Measurements from ENCODE around the gene TMEM98. TPM values are rescaled to one million over a fixed set of nuclear protein-coding genes. Genes with fewer than 3 reads are reported as not detected.

Gene TMEM98
- total RNA-seq, 1 donor = 128 TPM

- H3K4me3 ChIP-seq (ENCODE audit: low read depth, low read length) = no peak overlapping the region
- TF ChIP-seq, protein P1, sequence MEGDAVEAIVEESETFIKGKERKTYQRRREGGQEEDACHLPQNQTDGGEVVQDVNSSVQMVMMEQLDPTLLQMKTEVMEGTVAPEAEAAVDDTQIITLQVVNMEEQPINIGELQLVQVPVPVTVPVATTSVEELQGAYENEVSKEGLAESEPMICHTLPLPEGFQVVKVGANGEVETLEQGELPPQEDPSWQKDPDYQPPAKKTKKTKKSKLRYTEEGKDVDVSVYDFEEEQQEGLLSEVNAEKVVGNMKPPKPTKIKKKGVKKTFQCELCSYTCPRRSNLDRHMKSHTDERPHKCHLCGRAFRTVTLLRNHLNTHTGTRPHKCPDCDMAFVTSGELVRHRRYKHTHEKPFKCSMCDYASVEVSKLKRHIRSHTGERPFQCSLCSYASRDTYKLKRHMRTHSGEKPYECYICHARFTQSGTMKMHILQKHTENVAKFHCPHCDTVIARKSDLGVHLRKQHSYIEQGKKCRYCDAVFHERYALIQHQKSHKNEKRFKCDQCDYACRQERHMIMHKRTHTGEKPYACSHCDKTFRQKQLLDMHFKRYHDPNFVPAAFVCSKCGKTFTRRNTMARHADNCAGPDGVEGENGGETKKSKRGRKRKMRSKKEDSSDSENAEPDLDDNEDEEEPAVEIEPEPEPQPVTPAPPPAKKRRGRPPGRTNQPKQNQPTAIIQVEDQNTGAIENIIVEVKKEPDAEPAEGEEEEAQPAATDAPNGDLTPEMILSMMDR (IDR thresholded peaks at IDR 0.05; ENCODE audit: insufficient read depth, low read depth, low read length) = no peak
- DNase-seq (ENCODE audit: low read depth) = no peak
Measured at GRCh38 chr17:32933881-32934280, 5.9 kb downstream of the TMEM98 start.

GRCh38 chr17:32935726-32936125 lies 7.8 kb downstream of the TMEM98 start:
- DNase-seq (ENCODE audit: low read depth) = no peak
- TF ChIP-seq, protein P1 (IDR thresholded peaks at IDR 0.05; ENCODE audit: insufficient read depth, low read depth, low read length) = no peak
- H3K4me3 ChIP-seq (ENCODE audit: low read depth, low read length) = no peak overlapping the region

DNA sequence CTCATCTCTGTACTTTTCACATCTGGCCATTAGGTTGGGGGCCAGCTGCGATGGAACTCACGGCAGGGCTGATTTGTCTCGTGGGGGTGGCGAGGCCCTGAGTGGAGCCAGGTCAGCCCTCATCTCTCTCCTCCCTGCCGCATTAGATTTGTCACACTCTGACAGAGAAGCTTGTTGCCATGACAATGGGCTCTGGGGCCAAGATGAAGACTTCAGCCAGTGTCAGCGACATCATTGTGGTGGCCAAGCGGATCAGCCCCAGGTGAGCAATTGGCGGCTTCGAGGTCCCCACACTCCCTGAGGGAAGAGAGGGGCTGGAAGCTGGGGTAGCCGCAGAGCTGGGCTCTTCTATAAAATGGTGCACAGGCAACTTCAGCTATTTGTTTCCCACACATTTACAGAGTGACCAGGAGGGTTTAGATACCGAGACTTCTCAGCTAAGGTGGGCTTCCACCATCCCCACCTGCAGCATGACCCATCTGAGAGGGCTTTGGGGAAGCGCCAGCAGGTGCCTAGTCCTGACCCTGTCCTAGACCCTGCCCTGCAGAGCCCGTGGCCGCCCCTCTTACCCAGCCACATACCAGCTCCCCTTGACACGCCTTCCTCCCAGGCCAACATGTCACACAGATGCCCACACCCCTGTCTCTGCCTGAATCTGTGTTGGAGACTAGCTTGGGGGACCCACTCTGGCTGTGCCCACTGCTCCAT lies 8.4 kb downstream of the TMEM98 start:
- no peak overlapping the region for H3K4me3 ChIP-seq (ENCODE audit: low read depth, low read length)
- no peak for DNase-seq (ENCODE audit: low read depth)
- TF ChIP-seq, protein P1 (IDR thresholded peaks at IDR 0.05; ENCODE audit: insufficient read depth, low read depth, low read length) = no peak

DNA sequence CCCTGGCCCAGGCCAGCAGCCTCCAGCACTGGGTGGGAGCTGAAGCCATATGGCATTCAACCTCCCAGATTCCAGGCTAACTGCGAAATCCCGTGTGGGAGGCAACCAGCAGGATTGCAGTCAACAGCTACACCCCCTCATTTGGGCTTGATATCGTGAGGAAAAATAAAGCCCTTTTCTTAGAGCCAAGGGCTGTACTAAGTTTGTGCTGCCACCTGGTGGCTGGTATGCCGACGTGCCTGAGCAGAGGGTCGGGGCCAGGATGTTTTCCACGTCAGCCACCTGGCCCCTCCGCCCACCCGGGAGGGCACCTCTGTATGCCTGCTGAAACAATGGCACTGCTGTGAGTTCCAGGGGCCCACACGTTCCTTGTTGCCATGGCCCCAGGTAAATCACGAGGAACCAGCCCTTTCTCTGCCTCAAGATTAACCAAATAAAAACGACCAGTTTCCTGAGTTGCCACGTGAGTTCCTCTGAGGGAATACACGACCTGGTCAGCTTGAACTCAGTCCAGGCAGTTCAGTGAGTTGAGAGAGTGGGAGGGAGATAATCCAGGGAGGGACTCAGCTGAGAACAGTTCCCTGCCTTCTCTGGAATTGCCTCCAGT lies 9.0 kb downstream of the TMEM98 start:
- TF ChIP-seq, protein P1 (IDR thresholded peaks at IDR 0.05; ENCODE audit: insufficient read depth, low read depth, low read length) = peak; percentile 81
- H3K4me3 ChIP-seq (ENCODE audit: low read depth, low read length) = no peak overlapping the region
- DNase-seq (ENCODE audit: low read depth) = peak; percentile 78

DNA sequence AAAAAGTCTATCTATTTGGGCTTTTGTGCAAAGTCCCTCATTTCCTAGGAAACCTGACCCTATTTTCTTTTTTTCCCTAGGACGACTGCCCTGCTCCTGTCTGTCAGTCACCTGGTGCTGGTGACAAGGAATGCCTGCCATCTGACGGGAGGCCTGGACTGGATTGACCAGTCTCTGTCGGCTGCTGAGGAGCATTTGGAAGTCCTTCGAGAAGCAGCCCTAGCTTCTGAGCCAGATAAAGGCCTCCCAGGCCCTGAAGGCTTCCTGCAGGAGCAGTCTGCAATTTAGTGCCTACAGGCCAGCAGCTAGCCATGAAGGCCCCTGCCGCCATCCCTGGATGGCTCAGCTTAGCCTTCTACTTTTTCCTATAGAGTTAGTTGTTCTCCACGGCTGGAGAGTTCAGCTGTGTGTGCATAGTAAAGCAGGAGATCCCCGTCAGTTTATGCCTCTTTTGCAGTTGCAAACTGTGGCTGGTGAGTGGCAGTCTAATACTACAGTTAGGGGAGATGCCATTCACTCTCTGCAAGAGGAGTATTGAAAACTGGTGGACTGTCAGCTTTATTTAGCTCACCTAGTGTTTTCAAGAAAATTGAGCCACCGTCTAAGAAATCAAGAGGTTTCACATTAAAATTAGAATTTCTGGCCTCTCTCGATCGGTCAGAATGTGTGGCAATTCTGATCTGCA lies 12.9 kb downstream of the TMEM98 start:
- DNase-seq (ENCODE audit: low read depth) = no peak
- no peak overlapping the region for H3K4me3 ChIP-seq (ENCODE audit: low read depth, low read length)
- TF ChIP-seq, protein P1 (IDR thresholded peaks at IDR 0.05; ENCODE audit: insufficient read depth, low read depth, low read length) = no peak

- TF ChIP-seq, protein P1 (IDR thresholded peaks at IDR 0.05; ENCODE audit: insufficient read depth, low read depth, low read length) = peak; percentile 46
- no peak overlapping the region for H3K4me3 ChIP-seq (ENCODE audit: low read depth, low read length)
- DNase-seq (ENCODE audit: low read depth) = no peak
Measured at GRCh38 chr17:32941419-32942032, 13.6 kb downstream of the TMEM98 start.

Measured in fibroblast of villous mesenchyme (primary cell).